Duodenal mucosa (tissue), 2 donors: Measurements from ENCODE around the gene PPEF1.

Experiments
- H3K27ac ChIP-seq: one replicate; pipeline ENCODE4 v1.7.0; 2013; ENCODE audit warnings: low read depth, low read length
- H3K27me3 ChIP-seq, 2 donors: one replicate each; pipeline ENCODE4 v1.7.0; 2013; ENCODE audit warnings: low read length in 2 of 2, control low read depth in 1 of 2; ENCODE audit not compliant: insufficient read depth in 2 of 2, control insufficient read depth in 1 of 2
- H3K36me3 ChIP-seq, 2 donors: one replicate each; pipeline ENCODE4 v1.7.0; 2013; ENCODE audit warnings: low read length in 2 of 2, control low read depth in 1 of 2; ENCODE audit not compliant: insufficient read depth in 2 of 2, control insufficient read depth in 1 of 2
- H3K4me1 ChIP-seq, 2 donors: one replicate each; pipeline ENCODE4 v1.7.0; 2013; ENCODE audit warnings: low read length in 2 of 2, control low read depth in 1 of 2; ENCODE audit not compliant: insufficient read depth in 2 of 2, control insufficient read depth in 1 of 2
- H3K4me3 ChIP-seq, 2 donors: one replicate each; pipeline ENCODE4 v1.7.0; 2013; ENCODE audit warnings: low read length in 2 of 2, low read depth in 1 of 2
- H3K9ac ChIP-seq, 2 donors: one replicate each; pipeline ENCODE4 v1.7.0; 2013; ENCODE audit warnings: low read length in 2 of 2, low read depth in 1 of 2
- H3K9me3 ChIP-seq, 2 donors: one replicate each; pipeline ENCODE4 v1.7.0; 2013; ENCODE audit warnings: low read length in 2 of 2, control low read depth in 1 of 2; ENCODE audit not compliant: control insufficient read depth in 1 of 2

Gene PPEF1

DNA sequence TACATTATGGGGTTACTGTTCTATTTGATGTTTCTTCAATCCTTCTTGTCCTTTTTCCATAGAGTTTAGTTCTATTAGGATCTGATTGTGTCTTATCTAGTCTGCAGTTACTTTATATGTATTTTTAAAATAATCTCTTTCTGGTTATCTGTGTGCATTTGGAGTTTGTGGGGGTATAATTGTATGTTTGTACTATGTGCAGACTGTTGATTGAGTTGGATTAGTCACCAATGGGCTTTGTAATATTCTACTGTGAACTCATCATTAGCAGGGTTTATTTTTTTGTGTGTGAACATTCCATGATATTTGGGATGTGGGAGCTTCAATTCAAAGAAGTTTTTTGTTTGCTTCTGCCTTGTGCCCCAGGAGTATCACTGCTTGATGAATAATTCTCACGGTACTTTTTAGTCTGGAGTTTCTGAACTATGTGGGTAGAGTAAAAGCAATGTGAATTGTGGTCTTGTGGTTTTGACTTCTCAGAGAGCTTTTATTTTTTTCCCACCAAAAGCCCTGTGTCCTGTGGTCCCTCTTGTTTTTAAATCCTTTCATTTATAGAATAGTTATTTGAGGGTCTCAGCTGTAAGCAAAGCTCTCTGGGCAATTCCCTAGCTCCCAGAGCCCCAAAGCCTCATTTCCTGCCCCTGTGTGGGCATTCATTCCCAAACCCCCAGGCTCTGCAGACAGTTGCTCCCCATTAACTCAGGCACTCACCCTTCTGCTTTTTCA is 148.6 kb downstream of the PPEF1 start:
- H3K4me3 ChIP-seq: no peak overlapping the region
- no peaks in the 10 kb centered on the region for H3K9me3 ChIP-seq
- H3K4me1 ChIP-seq: no peaks in the 10 kb centered on the region
- H3K9ac ChIP-seq: no peak overlapping the region
- H3K27ac ChIP-seq: no peak overlapping the region
- H3K27me3 ChIP-seq: no peaks in the 10 kb centered on the region
- no peaks in the 10 kb centered on the region for H3K36me3 ChIP-seq

GRCh38 chrX:18856645-18856997 is 149.2 kb downstream of the PPEF1 start:
- H3K9me3 ChIP-seq: no peaks in the 10 kb centered on the region
- no peak overlapping the region for H3K9ac ChIP-seq
- H3K27ac ChIP-seq: no peak overlapping the region
- no peak overlapping the region for H3K4me3 ChIP-seq
- no peaks in the 10 kb centered on the region for H3K36me3 ChIP-seq
- no peaks in the 10 kb centered on the region for H3K27me3 ChIP-seq
- H3K4me1 ChIP-seq: no peaks in the 10 kb centered on the region

DNA sequence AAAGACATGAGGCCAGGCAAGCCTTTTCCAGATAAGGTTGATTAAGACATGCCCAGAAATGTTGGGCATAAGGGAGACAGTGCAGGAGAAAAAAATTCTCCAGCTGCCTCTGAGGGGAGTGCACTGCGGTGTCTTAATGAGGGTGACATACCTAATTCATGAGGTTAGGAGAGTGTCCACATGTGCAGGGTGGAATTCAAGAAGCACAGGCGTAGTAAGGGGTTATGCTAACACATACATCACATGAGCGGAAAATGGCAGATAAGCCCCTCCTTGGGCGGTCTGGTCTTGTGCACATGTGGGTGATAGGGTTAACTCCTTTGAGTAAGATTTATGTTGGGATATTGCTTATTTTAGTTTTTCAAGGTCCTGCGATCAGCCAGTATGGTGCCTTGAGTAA is 154.1 kb downstream of the PPEF1 start:
- no peaks in the 10 kb centered on the region for H3K4me1 ChIP-seq
- no peak overlapping the region for H3K27ac ChIP-seq
- H3K36me3 ChIP-seq: no peaks in the 10 kb centered on the region
- no peaks in the 10 kb centered on the region for H3K9me3 ChIP-seq
- no peak overlapping the region for H3K9ac ChIP-seq
- H3K27me3 ChIP-seq: no peaks in the 10 kb centered on the region
- H3K4me3 ChIP-seq: no peak overlapping the region

DNA sequence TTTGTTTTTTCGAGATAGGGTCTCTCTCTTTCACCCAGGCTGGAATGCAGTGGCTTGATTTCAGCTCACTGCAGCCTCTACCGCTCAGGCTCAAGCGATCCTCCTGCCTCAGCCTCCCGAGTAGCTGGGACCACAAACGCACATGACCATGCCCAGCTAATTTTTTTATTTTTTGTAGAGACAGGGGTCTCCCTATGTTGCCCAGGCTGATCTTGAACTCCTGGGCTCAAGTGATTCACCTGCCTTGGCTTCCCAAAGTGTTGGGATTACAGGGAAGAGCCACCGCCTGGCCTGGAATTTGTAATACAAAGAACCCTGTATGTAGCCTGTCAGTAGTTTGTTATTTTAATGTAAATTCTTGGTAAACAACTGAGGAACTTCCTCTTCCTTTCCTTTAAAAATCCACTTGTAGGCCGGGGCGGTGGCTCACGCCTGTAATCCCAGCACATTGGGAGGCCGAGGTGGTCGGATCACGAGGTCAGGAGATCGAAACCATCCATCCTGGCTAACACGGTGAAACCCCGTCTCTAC is 157.0 kb downstream of the PPEF1 start:
- H3K27me3 ChIP-seq: no peaks in the 10 kb centered on the region
- no peak overlapping the region for H3K27ac ChIP-seq
- no peaks in the 10 kb centered on the region for H3K9me3 ChIP-seq
- H3K4me3 ChIP-seq: no peak overlapping the region
- H3K4me1 ChIP-seq: no peaks in the 10 kb centered on the region
- no peak overlapping the region for H3K9ac ChIP-seq
- no peaks in the 10 kb centered on the region for H3K36me3 ChIP-seq

GRCh38 chrX:18871161-18871890 is 163.9 kb downstream of the PPEF1 start:
- H3K27me3 ChIP-seq: no peaks in the 10 kb centered on the region
- no peaks in the 10 kb centered on the region for H3K4me1 ChIP-seq
- H3K9me3 ChIP-seq: no peaks in the 10 kb centered on the region
- H3K36me3 ChIP-seq: no peaks in the 10 kb centered on the region
- H3K27ac ChIP-seq: no peak overlapping the region
- H3K9ac ChIP-seq: no peak overlapping the region
- H3K4me3 ChIP-seq: no peak overlapping the region

DNA sequence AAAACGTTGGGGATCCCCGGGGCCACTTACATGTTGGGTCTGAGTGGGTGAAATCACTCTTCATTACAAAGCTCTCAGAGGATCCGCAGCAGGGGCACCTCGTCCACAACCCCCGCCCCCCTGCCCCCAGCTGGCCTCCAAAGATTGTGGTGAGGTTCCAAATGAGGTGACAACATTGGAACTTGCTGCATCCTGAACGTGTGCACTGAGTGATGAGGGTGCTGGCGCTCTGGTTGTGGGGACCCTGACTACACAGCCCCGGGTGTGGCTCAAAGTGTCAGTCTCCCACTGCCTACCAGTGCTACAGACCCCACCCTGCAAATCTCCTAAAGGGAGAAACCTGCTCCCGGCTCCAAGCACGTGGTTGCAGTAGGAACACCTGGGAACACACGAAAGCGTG is 164.5 kb downstream of the PPEF1 start:
- Histone ChIP-seq H3K9ac (no peak overlapping the region), H3K4me1 (peaks cover 0 to under 1% of the 10 kb centered on the region in 2 donors), H3K27ac (no peak overlapping the region), H3K27me3 (no peaks in the 10 kb centered on the region), H3K36me3 (no peaks in the 10 kb centered on the region), H3K9me3 (no peaks in the 10 kb centered on the region), H3K4me3 (no peak overlapping the region)

DNA sequence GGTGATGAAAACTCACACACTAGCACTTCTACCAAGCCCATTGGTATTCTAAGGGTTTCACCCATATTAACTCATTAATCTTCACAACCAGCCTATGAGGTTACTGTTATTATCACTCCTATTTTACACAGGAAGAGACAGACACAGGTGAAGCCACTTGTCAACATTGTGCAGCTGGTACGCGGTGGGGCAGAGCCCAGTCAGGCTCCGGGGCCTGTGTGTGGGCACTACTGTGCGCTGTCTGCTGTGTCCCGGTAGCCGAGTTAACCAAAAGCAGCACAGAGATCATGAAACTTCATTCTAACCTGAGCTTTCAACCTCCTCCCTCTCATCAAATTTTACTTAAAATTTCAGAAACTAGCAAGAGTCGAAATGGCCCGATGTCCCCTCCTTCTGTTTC is 165.2 kb downstream of the PPEF1 start:
- Histone ChIP-seq H3K4me3 (no peak overlapping the region), H3K36me3 (no peaks in the 10 kb centered on the region), H3K9me3 (no peaks in the 10 kb centered on the region), H3K27ac (no peak overlapping the region), H3K4me1 (peaks cover 0 to 4% of the 10 kb centered on the region in 2 donors), H3K27me3 (no peaks in the 10 kb centered on the region), H3K9ac (no peak overlapping the region)

- Histone ChIP-seq H3K27ac (no peak overlapping the region), H3K9ac (no peak overlapping the region), H3K4me3 (no peak overlapping the region), H3K9me3 (no peaks in the 10 kb centered on the region), H3K4me1 (peaks cover 0 to 4% of the 10 kb centered on the region in 2 donors), H3K36me3 (no peaks in the 10 kb centered on the region), H3K27me3 (no peaks in the 10 kb centered on the region)
These were observed 165.8 kb downstream of the PPEF1 start for GRCh38 chrX:18873189-18873791.

DNA sequence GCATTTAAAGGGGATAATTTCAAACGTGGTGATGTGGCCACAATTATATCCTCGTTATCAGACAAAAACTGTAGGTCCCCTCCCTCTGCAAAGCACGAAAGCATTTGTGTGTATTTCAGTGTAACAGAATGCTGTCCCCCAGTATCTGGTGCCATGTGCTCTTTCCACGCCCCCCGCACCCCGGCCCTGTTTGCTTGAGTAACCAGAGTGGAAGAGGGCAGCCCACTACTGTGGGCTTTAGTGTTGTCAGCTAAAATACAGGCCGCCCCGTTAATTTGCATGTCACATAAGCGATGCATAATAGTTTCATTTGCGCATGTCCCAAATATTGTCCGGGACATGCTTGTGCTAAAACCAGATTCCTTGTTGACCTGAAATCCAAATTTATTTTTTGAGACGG is 166.4 kb downstream of the PPEF1 start:
- Histone ChIP-seq H3K9me3 (no peaks in the 10 kb centered on the region), H3K27me3 (no peaks in the 10 kb centered on the region), H3K36me3 (no peaks in the 10 kb centered on the region), H3K9ac (no peak overlapping the region), H3K4me1 (peaks cover 0 to 4% of the 10 kb centered on the region in 2 donors), H3K4me3 (no peak overlapping the region), H3K27ac (no peak overlapping the region)

GRCh38 chrX:18874560-18875255 is 167.3 kb downstream of the PPEF1 start:
- Histone ChIP-seq H3K4me1 (peaks cover 0 to 4% of the 10 kb centered on the region in 2 donors), H3K27me3 (no peaks in the 10 kb centered on the region), H3K9me3 (no peaks in the 10 kb centered on the region), H3K27ac (no peak overlapping the region), H3K4me3 (no peak overlapping the region), H3K36me3 (no peaks in the 10 kb centered on the region), H3K9ac (no peak overlapping the region)
